HEK293 (cell line): ENCODE measurements around the gene ACIN1.

Source experiments
- CTCF ChIA-PET: fragments of 350-600 bp; formaldehyde crosslinking; extraction: SDS; loops from one replicate; lab custom pipeline; 2021; ENCODE audit warnings: antibody characterized with exemption; lab: Yijun Ruan, JAX
- POLR2A ChIA-PET: fragments of 300-600 bp; formaldehyde crosslinking; extraction: SDS; loops from one replicate; lab custom pipeline; 2020; ENCODE audit warnings: antibody characterized with exemption, inconsistent platforms; lab: Yijun Ruan, JAX
- H3K27ac ChIP-seq: fragments of 200-500 bp; sonication (Bioruptor generic); 2 replicates; pipeline ENCODE4 v1.5.1; 2014; ENCODE audit warnings: low read depth, low read length, control low read depth, inconsistent platforms; ENCODE audit errors: extremely low read depth
- H3K36me3 ChIP-seq, 2 experiments: fragments of 200-500 bp in 1 of 2; sonication (Bioruptor generic) in 1 of 2; 1 replicate in 1 of 2; 2 replicates in 1 of 2; pipeline ENCODE4 v1.5.1; 2014 to 2017; ENCODE audit warnings: inconsistent platforms in 2 of 2, low read length in 2 of 2; ENCODE audit not compliant: control insufficient read depth in 2 of 2, insufficient read depth in 1 of 2
- H3K4me1 ChIP-seq: fragments of 200-500 bp; sonication (Bioruptor generic); 2 replicates; pipeline ENCODE4 v1.5.1; 2014; ENCODE audit warnings: mild to moderate bottlenecking, low read length, inconsistent platforms; ENCODE audit not compliant: control insufficient read depth, insufficient read depth
- H3K4me3 ChIP-seq: 2 replicates; pipeline ENCODE4 v1.5.1; 2011; ENCODE audit warnings: low read depth, mild to moderate bottlenecking, control low read depth, low read length, moderate library complexity
- H3K9me3 ChIP-seq: fragments of 200-500 bp; sonication (Bioruptor generic); 2 replicates; pipeline ENCODE4 v1.5.1; 2014; ENCODE audit warnings: low read depth, low read length, inconsistent platforms; ENCODE audit not compliant: control insufficient read depth, insufficient read depth
- GLIS2 ChIP-seq: fragments of 450-650 bp; formaldehyde crosslinking; IDR thresholded peaks from 2 replicates; pipeline ENCODE4 v1.5.1; 2016; ENCODE audit warnings: missing biosample characterization, missing genetic modification characterization
- KLF10 ChIP-seq: fragments of 450-650 bp; IDR thresholded peaks from 2 replicates; pipeline ENCODE4 v1.5.1; 2018; ENCODE audit warnings: missing biosample characterization, mild to moderate bottlenecking, missing genetic modification characterization
- ZBTB17 ChIP-seq: fragments of 450-650 bp; formaldehyde crosslinking; IDR thresholded peaks from 2 replicates; pipeline ENCODE4 v1.5.1; 2016; ENCODE audit warnings: missing biosample characterization, missing genetic modification characterization
- ZFP41 ChIP-seq: fragments of 450-650 bp; formaldehyde crosslinking; IDR thresholded peaks from 2 replicates; pipeline ENCODE4 v1.5.1; 2016; ENCODE audit warnings: missing biosample characterization, missing genetic modification characterization, borderline replicate concordance
- ZNF155 ChIP-seq: fragments of 450-650 bp; formaldehyde crosslinking; IDR thresholded peaks from 2 replicates; pipeline ENCODE4 v1.5.1; 2016; ENCODE audit warnings: missing biosample characterization, missing genetic modification characterization
- ZNF175 ChIP-seq: fragments of 450-650 bp; formaldehyde crosslinking; IDR thresholded peaks from 2 replicates; pipeline ENCODE4 v1.5.1; 2016; ENCODE audit warnings: missing biosample characterization, missing genetic modification characterization
- ZNF19 ChIP-seq: fragments of 450-650 bp; formaldehyde crosslinking; IDR thresholded peaks from 2 replicates; pipeline ENCODE4; 2016; ENCODE audit warnings: missing biosample characterization, missing genetic modification characterization, low read depth
- ZNF239 ChIP-seq: fragments of 450-650 bp; formaldehyde crosslinking; IDR thresholded peaks from 2 replicates; pipeline ENCODE4 v1.5.1; 2016; ENCODE audit warnings: missing biosample characterization, missing genetic modification characterization
- ZNF248 ChIP-seq: fragments of 450-650 bp; formaldehyde crosslinking; IDR thresholded peaks from 2 replicates; pipeline ENCODE4 v1.5.1; 2017; ENCODE audit warnings: missing biosample characterization, missing genetic modification characterization
- ZNF266 ChIP-seq: fragments of 450-650 bp; formaldehyde crosslinking; IDR thresholded peaks from 2 replicates; pipeline ENCODE4 v1.5.1; 2016; ENCODE audit warnings: missing biosample characterization, missing genetic modification characterization, low read depth
- ZNF274 ChIP-seq, 2 experiments: fragments of 200-500 bp in 1 of 2; fragments of 450-650 bp in 1 of 2; sonication (Bioruptor generic) in 1 of 2; formaldehyde crosslinking in 1 of 2; IDR thresholded peaks; 2 replicates each; pipeline versions ENCODE4 v1.5.1 to v1.6.1; 2014 to 2016; ENCODE audit warnings: borderline replicate concordance in 1 of 2, inconsistent platforms in 1 of 2, low read length in 1 of 2, missing biosample characterization in 1 of 2, missing genetic modification characterization in 1 of 2
- ZNF311 ChIP-seq: fragments of 450-650 bp; formaldehyde crosslinking; IDR thresholded peaks from 2 replicates; pipeline ENCODE4 v1.5.1; 2017; ENCODE audit warnings: missing biosample characterization, missing genetic modification characterization, borderline replicate concordance
- ZNF391 ChIP-seq: fragments of 450-650 bp; formaldehyde crosslinking; IDR thresholded peaks from 2 replicates; pipeline ENCODE4 v1.5.1; 2016; ENCODE audit warnings: low read depth, missing biosample characterization, missing genetic modification characterization, borderline replicate concordance
- ZNF416 ChIP-seq: fragments of 450-650 bp; formaldehyde crosslinking; IDR thresholded peaks from 2 replicates; pipeline ENCODE4 v1.5.1; 2016; ENCODE audit warnings: missing biosample characterization, missing genetic modification characterization
- ZNF48 ChIP-seq: fragments of 450-650 bp; formaldehyde crosslinking; IDR thresholded peaks from 2 replicates; pipeline ENCODE4 v1.5.1; 2016; ENCODE audit warnings: missing biosample characterization, missing genetic modification characterization
- ZNF513 ChIP-seq: fragments of 450-650 bp; IDR thresholded peaks from 2 replicates; pipeline ENCODE4 v1.5.1; 2018; ENCODE audit warnings: missing biosample characterization, missing genetic modification characterization
- ZNF529 ChIP-seq: fragments of 450-650 bp; formaldehyde crosslinking; IDR thresholded peaks from 2 replicates; pipeline ENCODE4 v1.5.1; 2017; ENCODE audit warnings: missing genetic modification characterization, missing biosample characterization; ENCODE audit not compliant: insufficient replicate concordance
- ZNF530 ChIP-seq: fragments of 450-650 bp; formaldehyde crosslinking; IDR thresholded peaks from 2 replicates; pipeline ENCODE4 v1.5.1; 2016; ENCODE audit warnings: low read depth, missing biosample characterization, missing genetic modification characterization
- ZNF585B ChIP-seq: fragments of 450-650 bp; formaldehyde crosslinking; IDR thresholded peaks from 2 replicates; pipeline ENCODE4 v1.5.1; 2016; ENCODE audit warnings: missing biosample characterization, missing genetic modification characterization
- ZNF623 ChIP-seq: fragments of 450-650 bp; formaldehyde crosslinking; IDR thresholded peaks from 2 replicates; pipeline ENCODE4 v1.5.1; 2016; ENCODE audit warnings: missing biosample characterization, missing genetic modification characterization
- ZNF626 ChIP-seq: fragments of 450-650 bp; sonication (Bioruptor Pico); formaldehyde crosslinking; IDR thresholded peaks from 2 replicates; pipeline ENCODE4 v1.5.1; 2018; ENCODE audit warnings: missing biosample characterization, missing genetic modification characterization, inconsistent platforms
- ZNF629 ChIP-seq: fragments of 450-650 bp; formaldehyde crosslinking; IDR thresholded peaks from 2 replicates; pipeline ENCODE4 v1.5.1; 2017; ENCODE audit warnings: missing biosample characterization, missing genetic modification characterization
- ZNF639 ChIP-seq: fragments of 450-650 bp; formaldehyde crosslinking; IDR thresholded peaks from 2 replicates; pipeline ENCODE4 v1.5.1; 2016; ENCODE audit warnings: missing biosample characterization, missing genetic modification characterization
- ZNF645 ChIP-seq: fragments of 450-650 bp; formaldehyde crosslinking; IDR thresholded peaks from 2 replicates; pipeline ENCODE4; 2016; ENCODE audit warnings: missing biosample characterization, missing genetic modification characterization
- ZNF768 ChIP-seq: fragments of 450-650 bp; formaldehyde crosslinking; IDR thresholded peaks from 2 replicates; pipeline ENCODE4 v1.5.1; 2018; ENCODE audit warnings: missing biosample characterization, mild to moderate bottlenecking, missing genetic modification characterization
- ZNF777 ChIP-seq: fragments of 450-650 bp; formaldehyde crosslinking; IDR thresholded peaks from 2 replicates; pipeline ENCODE4 v1.5.1; 2017; ENCODE audit warnings: missing biosample characterization, missing genetic modification characterization, borderline replicate concordance
- ZNF792 ChIP-seq: fragments of 450-650 bp; formaldehyde crosslinking; IDR thresholded peaks from 2 replicates; pipeline ENCODE4 v1.5.1; 2016; ENCODE audit warnings: missing biosample characterization, missing genetic modification characterization
- TF ChIP-seq, protein P1 (sequence below): fragments of 450-650 bp; formaldehyde crosslinking; IDR thresholded peaks from 2 replicates; pipeline ENCODE4 v1.5.1; 2016; ENCODE audit warnings: missing biosample characterization, missing genetic modification characterization

The ACIN1 gene

DNA sequence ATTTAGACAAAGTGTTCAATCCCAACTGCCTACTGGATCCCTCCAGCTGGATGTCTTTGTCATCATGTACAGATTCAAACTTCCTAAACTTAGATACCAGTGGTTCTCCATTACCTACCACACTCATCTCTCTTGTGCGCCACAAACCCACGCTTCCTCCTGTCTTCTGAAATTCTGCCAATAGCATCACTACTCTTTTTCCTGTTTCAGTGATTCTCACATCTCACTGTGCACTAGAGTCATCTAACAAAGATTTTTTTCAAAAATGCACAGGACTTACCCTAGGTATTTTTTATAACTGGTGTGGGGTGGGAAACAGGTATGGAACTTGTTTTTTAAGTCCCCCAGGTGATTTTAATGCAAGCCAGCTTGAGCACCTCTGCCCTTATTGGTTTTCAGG, 66.1 kb downstream of the ACIN1 start (continued):
- TF ChIP-seq ZNF639 (tag by site-specific recombination): no peak
- TF ChIP-seq ZNF19 (tag by site-specific recombination): no peak
- no peak for TF ChIP-seq GLIS2 (tag by site-specific recombination)
- TF ChIP-seq ZNF529 (tag by site-specific recombination): no peak
- no peak for TF ChIP-seq ZNF645 (tag by site-specific recombination)

GRCh38 chr14:23025151-23025814, 69.7 kb downstream of the ACIN1 start:
- ChIA-PET POLR2A (interaction anchor here (0.6 to 2.3 kb wide), 3 partner anchors 9 to 47 kb away, joined by 3 to 6 read pairs (median 4); partner anchors contain the start of gene PSMB5), CTCF (interaction anchor here (0.6 to 1.7 kb wide), 5 partner anchors 19 to 162 kb away, joined by 3 to 4 read pairs (median 3); no protein-coding TSS in a partner anchor)
- Histone ChIP-seq H3K4me1 (peaks cover 12% of the 10 kb centered on the region), H3K36me3 (peaks cover 25 to 39% of the 10 kb centered on the region in 2 experiments), H3K27ac (no peak overlapping the region), H3K4me3 (no peak overlapping the region), H3K9me3 (no peaks in the 10 kb centered on the region)
- TF ChIP-seq ZBTB17 (tag by site-specific recombination) (peak; percentile 55; the same call in 1 of the 2 replicates), ZNF274 (IDR thresholded peaks at IDR 0.05; ENCODE audit: low read length) (no peak), ZNF274 (tag by site-specific recombination; IDR thresholded peaks at IDR 0.05; ENCODE audit: borderline replicate concordance) (no peak), ZNF416 (tag by site-specific recombination) (no peak), GLIS2 (tag by site-specific recombination) (no peak), ZNF513 (tag by site-specific recombination) (no peak), ZNF19 (tag by site-specific recombination) (no peak), ZNF530 (tag by site-specific recombination) (no peak), ZNF585B (no peak), ZFP41 (tag by site-specific recombination) (no peak), ZNF792 (tag by site-specific recombination) (no peak), ZNF48 (tag by site-specific recombination) (no peak), ZNF311 (tag by site-specific recombination) (no peak), ZNF391 (tag by site-specific recombination) (no peak), ZNF623 (no peak), ZNF768 (tag by site-specific recombination) (no peak), ZNF248 (tag by site-specific recombination) (no peak), ZNF629 (tag by site-specific recombination) (peak; percentile 28), ZNF266 (no peak), ZNF626 (tag by site-specific recombination) (no peak), ZNF175 (tag by site-specific recombination) (no peak), ZNF239 (tag by site-specific recombination) (no peak), KLF10 (tag by site-specific recombination) (no peak), ZNF777 (no peak), ZNF155 (tag by site-specific recombination) (no peak)
- TF ChIP-seq, protein P1, sequence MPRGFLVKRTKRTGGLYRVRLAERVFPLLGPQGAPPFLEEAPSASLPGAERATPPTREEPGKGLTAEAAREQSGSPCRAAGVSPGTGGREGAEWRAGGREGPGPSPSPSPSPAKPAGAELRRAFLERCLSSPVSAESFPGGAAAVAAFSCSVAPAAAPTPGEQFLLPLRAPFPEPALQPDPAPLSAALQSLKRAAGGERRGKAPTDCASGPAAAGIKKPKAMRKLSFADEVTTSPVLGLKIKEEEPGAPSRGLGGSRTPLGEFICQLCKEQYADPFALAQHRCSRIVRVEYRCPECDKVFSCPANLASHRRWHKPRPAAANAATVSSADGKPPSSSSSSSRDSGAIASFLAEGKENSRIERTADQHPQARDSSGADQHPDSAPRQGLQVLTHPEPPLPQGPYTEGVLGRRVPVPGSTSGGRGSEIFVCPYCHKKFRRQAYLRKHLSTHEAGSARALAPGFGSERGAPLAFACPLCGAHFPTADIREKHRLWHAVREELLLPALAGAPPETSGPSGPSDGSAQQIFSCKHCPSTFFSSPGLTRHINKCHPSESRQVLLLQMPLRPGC: no peak
